Prostate gland (tissue), 2 donors: ENCODE data around the gene KCNRG. TPM values are rescaled to one million over a fixed set of nuclear protein-coding genes. Genes with fewer than 3 reads are reported as not detected.

Source experiments
- DNase-seq: peaks from one replicate; pipeline ENCODE4 v3.0.0-alpha.2; 2019; ENCODE audit warnings: low spot score
- H3K27ac ChIP-seq, 2 donors: fragments of 200-600 bp; sonication (generic); 2 replicates each; pipeline ENCODE4 v1.5.1; 2017 to 2019
- H3K27me3 ChIP-seq: fragments of 200-600 bp; sonication (generic); replicated peaks from 2 replicates; pipeline ENCODE4 v1.5.1; 2019; ENCODE audit not compliant: insufficient read depth
- H3K36me3 ChIP-seq, 2 donors: fragments of 200-600 bp; sonication (generic); 1 replicate in 1 of 2; 2 replicates in 1 of 2; pipeline versions ENCODE4 v1.5.1 to v1.8.1; 2017 to 2019
- H3K4me1 ChIP-seq: fragments of 200-600 bp; sonication (generic); replicated peaks from 2 replicates; pipeline ENCODE4 v1.5.1; 2019
- H3K4me3 ChIP-seq, 2 donors: fragments of 200-600 bp; sonication (generic); 2 replicates each; pipeline ENCODE4 v1.5.1; 2017 to 2019
- H3K9me3 ChIP-seq: fragments of 200-600 bp; sonication (generic); 2 replicates; pipeline ENCODE4 v1.5.1; 2017
- POLR2A ChIP-seq: fragments of 450-650 bp; IDR thresholded peaks from one replicate; pipeline ENCODE4 v1.6.1; 2016; ENCODE audit warnings: antibody characterized with exemption, mild to moderate bottlenecking
- POLR2AphosphoS5 ChIP-seq: sonication (generic); formaldehyde crosslinking; IDR thresholded peaks from one replicate; pipeline ENCODE4 v1.6.1; 2017; ENCODE audit warnings: antibody characterized with exemption
- WGBS: methylation state at CpG from one replicate; pipeline ENCODE4 v1.1.5; 2018; 5-methylcytosine and 5-hydroxymethylcytosine counted together
- intact Hi-C: fragments of 100-400 bp; cut with DNase I; formaldehyde crosslinking; loops from one replicate; pipeline ENCODE4 v1.14.2; 2022
- total RNA-seq, 2 donors: library from RNA; depleted of rRNA; stranded (reverse); fragments of >200 nt; gene quantifications; one replicate each; pipeline ENCODE4 v1.1.0, GENCODE V29; 2016
- TF ChIP-seq, protein P1 (sequence below), 4 experiments: fragments of 200-600 bp in 2 of 4; fragments of 450-650 bp in 2 of 4; sonication (generic) in 2 of 4; IDR thresholded peaks; 1 replicate in 3 of 4; 2 replicates in 1 of 4; pipeline ENCODE4 v1.5.1; 2016 to 2019; ENCODE audit warnings: antibody characterized with exemption in 4 of 4, mild to moderate bottlenecking in 2 of 4, moderate library complexity in 2 of 4

Gene KCNRG
- total RNA-seq, 2 donors from 2014 or later, result 1.0 to 3.9 TPM

- Histone ChIP-seq H3K36me3 (no peaks in the 10 kb centered on the region), H3K9me3 (no peaks in the 10 kb centered on the region), H3K27ac (no peak overlapping the region), H3K4me1 (no peaks in the 10 kb centered on the region), H3K4me3 (no peak overlapping the region), H3K27me3 (no peaks in the 10 kb centered on the region)
- TF ChIP-seq, protein P1, sequence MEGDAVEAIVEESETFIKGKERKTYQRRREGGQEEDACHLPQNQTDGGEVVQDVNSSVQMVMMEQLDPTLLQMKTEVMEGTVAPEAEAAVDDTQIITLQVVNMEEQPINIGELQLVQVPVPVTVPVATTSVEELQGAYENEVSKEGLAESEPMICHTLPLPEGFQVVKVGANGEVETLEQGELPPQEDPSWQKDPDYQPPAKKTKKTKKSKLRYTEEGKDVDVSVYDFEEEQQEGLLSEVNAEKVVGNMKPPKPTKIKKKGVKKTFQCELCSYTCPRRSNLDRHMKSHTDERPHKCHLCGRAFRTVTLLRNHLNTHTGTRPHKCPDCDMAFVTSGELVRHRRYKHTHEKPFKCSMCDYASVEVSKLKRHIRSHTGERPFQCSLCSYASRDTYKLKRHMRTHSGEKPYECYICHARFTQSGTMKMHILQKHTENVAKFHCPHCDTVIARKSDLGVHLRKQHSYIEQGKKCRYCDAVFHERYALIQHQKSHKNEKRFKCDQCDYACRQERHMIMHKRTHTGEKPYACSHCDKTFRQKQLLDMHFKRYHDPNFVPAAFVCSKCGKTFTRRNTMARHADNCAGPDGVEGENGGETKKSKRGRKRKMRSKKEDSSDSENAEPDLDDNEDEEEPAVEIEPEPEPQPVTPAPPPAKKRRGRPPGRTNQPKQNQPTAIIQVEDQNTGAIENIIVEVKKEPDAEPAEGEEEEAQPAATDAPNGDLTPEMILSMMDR (IDR thresholded peaks at IDR 0.05), result no peak
- TF ChIP-seq POLR2AphosphoS5, result no peak
- TF ChIP-seq POLR2A, result no peak
- DNase-seq, result no peak
- 96% methylated on average over 6 of the region's 6 CpGs for WGBS
- intact Hi-C loops, result no loop called here
These were observed 2.7 kb upstream of the KCNRG start for GRCh38 chr13:50012396-50013169.

GRCh38 chr13:50014386-50014785, 858 bp upstream of the KCNRG start:
- Histone ChIP-seq H3K4me1 (no peaks in the 10 kb centered on the region), H3K9me3 (no peaks in the 10 kb centered on the region), H3K4me3 (no peak overlapping the region), H3K27me3 (no peaks in the 10 kb centered on the region), H3K36me3 (no peaks in the 10 kb centered on the region), H3K27ac (no peak overlapping the region)
- intact Hi-C loops, result no loop called here
- TF ChIP-seq POLR2AphosphoS5, result no peak
- TF ChIP-seq POLR2A, result no peak
- TF ChIP-seq, protein P1 (IDR thresholded peaks at IDR 0.05), result no peak
- no peak for DNase-seq
- WGBS, result 87% methylated on average over 1 of the region's 1 CpG

- H3K4me3 ChIP-seq, result no peak overlapping the region
- TF ChIP-seq POLR2A (no peak), POLR2AphosphoS5 (no peak)
- TF ChIP-seq, protein P1 (IDR thresholded peaks at IDR 0.05), result no peak
These were observed 506 bp downstream of the KCNRG start for GRCh38 chr13:50015750-50016149.

GRCh38 chr13:50016444-50016843, 1.2 kb downstream of the KCNRG start:
- DNase-seq, result no peak
- 35% methylated on average over 2 of the region's 2 CpGs for WGBS
- no peak for TF ChIP-seq POLR2A
- TF ChIP-seq, protein P1 (IDR thresholded peaks at IDR 0.05), result no peak
- TF ChIP-seq POLR2AphosphoS5, result no peak
- no peaks in the 10 kb centered on the region for H3K27me3 ChIP-seq
- intact Hi-C loops, result no loop called here
- H3K4me3 ChIP-seq, result no peak overlapping the region
- no peaks in the 10 kb centered on the region for H3K9me3 ChIP-seq
- H3K4me1 ChIP-seq, result no peaks in the 10 kb centered on the region
- H3K36me3 ChIP-seq, result no peaks in the 10 kb centered on the region
- peak overlapping the region in 1 of 2 donors; percentile 7 for H3K27ac ChIP-seq

More at GRCh38 chr13:50015750-50016149, 506 bp downstream of the KCNRG start:
- no peaks in the 10 kb centered on the region for H3K4me1 ChIP-seq
- WGBS, result 52% methylated on average over 4 of the region's 4 CpGs
- H3K9me3 ChIP-seq, result no peaks in the 10 kb centered on the region
- intact Hi-C loops, result no loop called here
- H3K27ac ChIP-seq, result peak overlapping the region in 1 of 2 donors; percentile 7
- no peak for DNase-seq
- H3K27me3 ChIP-seq, result no peaks in the 10 kb centered on the region
- no peaks in the 10 kb centered on the region for H3K36me3 ChIP-seq

- no peaks in the 10 kb centered on the region for H3K36me3 ChIP-seq
- TF ChIP-seq, protein P1 (IDR thresholded peaks at IDR 0.05), result no peak
- TF ChIP-seq POLR2AphosphoS5, result no peak
- no peak for TF ChIP-seq POLR2A
- no peaks in the 10 kb centered on the region for H3K4me1 ChIP-seq
- intact Hi-C loops, result no loop called here
- DNase-seq, result no peak
- no peaks in the 10 kb centered on the region for H3K27me3 ChIP-seq
- no peaks in the 10 kb centered on the region for H3K9me3 ChIP-seq
- no peak overlapping the region for H3K27ac ChIP-seq
- H3K4me3 ChIP-seq, result no peak overlapping the region
These were observed 2.6 kb downstream of the KCNRG start for GRCh38 chr13:50017819-50018218.
